GM12872 (cell line): ENCODE results near the gene DST.

ENCODE experiments used
- TF ChIP-seq, protein P1 (sequence below): IDR thresholded peaks from 3 replicates; pipeline ENCODE4 v1.5.1; 2011; ENCODE audit warnings: low read depth, mild to moderate bottlenecking, low read length, moderate library complexity; ENCODE audit not compliant: insufficient read depth

Gene DST

DNA sequence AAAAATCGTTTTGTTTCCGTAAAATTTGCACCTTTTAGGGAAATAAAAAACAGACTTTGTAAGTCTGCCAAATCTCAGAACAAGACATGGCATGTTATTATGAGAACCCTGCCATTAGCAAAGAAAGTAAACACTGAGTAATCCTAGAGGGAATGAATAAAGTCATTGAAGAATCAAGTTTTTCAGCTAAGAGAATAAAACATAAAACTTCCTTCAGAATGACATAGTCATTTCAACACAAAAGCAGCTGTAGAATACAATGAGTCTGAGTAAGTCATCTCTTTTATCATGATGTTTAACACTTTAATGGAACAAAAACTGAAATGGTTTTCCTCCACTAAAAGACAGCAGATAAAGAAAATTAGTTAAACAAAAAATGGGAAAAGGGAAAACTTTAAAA lies 10.3 kb upstream of the DST start:
- TF ChIP-seq, protein P1, sequence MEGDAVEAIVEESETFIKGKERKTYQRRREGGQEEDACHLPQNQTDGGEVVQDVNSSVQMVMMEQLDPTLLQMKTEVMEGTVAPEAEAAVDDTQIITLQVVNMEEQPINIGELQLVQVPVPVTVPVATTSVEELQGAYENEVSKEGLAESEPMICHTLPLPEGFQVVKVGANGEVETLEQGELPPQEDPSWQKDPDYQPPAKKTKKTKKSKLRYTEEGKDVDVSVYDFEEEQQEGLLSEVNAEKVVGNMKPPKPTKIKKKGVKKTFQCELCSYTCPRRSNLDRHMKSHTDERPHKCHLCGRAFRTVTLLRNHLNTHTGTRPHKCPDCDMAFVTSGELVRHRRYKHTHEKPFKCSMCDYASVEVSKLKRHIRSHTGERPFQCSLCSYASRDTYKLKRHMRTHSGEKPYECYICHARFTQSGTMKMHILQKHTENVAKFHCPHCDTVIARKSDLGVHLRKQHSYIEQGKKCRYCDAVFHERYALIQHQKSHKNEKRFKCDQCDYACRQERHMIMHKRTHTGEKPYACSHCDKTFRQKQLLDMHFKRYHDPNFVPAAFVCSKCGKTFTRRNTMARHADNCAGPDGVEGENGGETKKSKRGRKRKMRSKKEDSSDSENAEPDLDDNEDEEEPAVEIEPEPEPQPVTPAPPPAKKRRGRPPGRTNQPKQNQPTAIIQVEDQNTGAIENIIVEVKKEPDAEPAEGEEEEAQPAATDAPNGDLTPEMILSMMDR = no peak

GRCh38 chr6:56652231-56652630 lies 9.5 kb upstream of the DST start:
- TF ChIP-seq, protein P1 = no peak

DNA sequence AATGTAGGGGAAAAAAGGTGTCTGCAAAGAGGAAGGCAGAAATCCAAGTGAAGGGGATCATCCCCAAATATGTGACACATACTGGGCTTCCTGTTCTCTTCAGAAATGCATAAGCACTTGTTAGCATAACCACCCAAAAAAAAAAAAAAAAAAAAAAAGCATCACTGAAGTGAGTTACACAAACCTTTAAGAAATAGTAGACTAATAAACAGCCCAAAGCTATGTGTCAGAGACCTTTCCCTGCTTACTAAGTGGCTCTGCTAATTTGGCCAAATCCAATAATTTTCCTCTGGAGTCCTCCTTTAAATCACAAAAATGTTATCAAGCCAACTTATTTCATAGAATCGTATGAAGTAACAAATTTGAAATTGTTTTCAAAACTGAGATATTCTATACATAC lies 7.5 kb upstream of the DST start:
- TF ChIP-seq, protein P1 = no peak

- TF ChIP-seq, protein P1 = no peak
Measured at GRCh38 chr6:56649782-56650181, 7.1 kb upstream of the DST start.

- TF ChIP-seq, protein P1 = no peak
Measured at GRCh38 chr6:56649053-56649769, 6.5 kb upstream of the DST start.

GRCh38 chr6:56647172-56647762 lies 4.6 kb upstream of the DST start:
- TF ChIP-seq, protein P1 = no peak

GRCh38 chr6:56644366-56644765 lies 1.7 kb upstream of the DST start:
- TF ChIP-seq, protein P1 = no peak
